ENCODE measurements around the gene MC1R. TPM values are rescaled to one million over a fixed set of nuclear protein-coding genes. Genes with fewer than 3 reads are reported as not detected.

MC1R gene
- total RNA-seq, 1 experiment from 2014 or later, result 16.9 TPM

- DNase-seq, result no peak
- no peak overlapping the region for H3K27ac Mint-ChIP-seq (ENCODE audit: unreplicated experiment)
- CTCF ChIA-PET, result no interaction called here
- no peaks in the 10 kb centered on the region for H3K4me1 Mint-ChIP-seq (ENCODE audit: low read depth, unreplicated experiment)
- H3K4me3 Mint-ChIP-seq (ENCODE audit: low read depth, unreplicated experiment), result no peak overlapping the region
- H3K9me3 Mint-ChIP-seq (ENCODE audit: low read depth, unreplicated experiment), result no peaks in the 10 kb centered on the region
- peaks cover 78% of the 10 kb centered on the region for H3K36me3 Mint-ChIP-seq (ENCODE audit: insufficient read depth, unreplicated experiment)
- H3K27me3 Mint-ChIP-seq (ENCODE audit: unreplicated experiment), result no peaks in the 10 kb centered on the region
- intact Hi-C loops (cut with micrococcal nuclease; ENCODE audit: unreplicated experiment), result no loop called here
- no TSS peak for BruUV-seq (replicated peaks)
- TF ChIP-seq CTCF (IDR thresholded peaks at IDR 0.05; ENCODE audit: unreplicated experiment), result no peak
Measured at GRCh38 chr16:89899879-89900481, 18.7 kb upstream of the MC1R start.

GRCh38 chr16:89900885-89901284 is 17.8 kb upstream of the MC1R start:
- Mint-ChIP-seq H3K9me3 (ENCODE audit: low read depth, unreplicated experiment) (no peaks in the 10 kb centered on the region), H3K27me3 (ENCODE audit: unreplicated experiment) (no peaks in the 10 kb centered on the region)
- CTCF ChIA-PET, result no interaction called here

GRCh38 chr16:89902980-89903379 is 15.7 kb upstream of the MC1R start:
- Mint-ChIP-seq H3K27ac (ENCODE audit: unreplicated experiment) (no peak overlapping the region), H3K9me3 (ENCODE audit: low read depth, unreplicated experiment) (no peaks in the 10 kb centered on the region), H3K36me3 (ENCODE audit: insufficient read depth, unreplicated experiment) (peaks cover 69% of the 10 kb centered on the region), H3K27me3 (ENCODE audit: unreplicated experiment) (no peaks in the 10 kb centered on the region), H3K4me1 (ENCODE audit: low read depth, unreplicated experiment) (no peaks in the 10 kb centered on the region), H3K4me3 (ENCODE audit: low read depth, unreplicated experiment) (no peak overlapping the region)
- intact Hi-C loops (cut with micrococcal nuclease; ENCODE audit: unreplicated experiment), result no loop called here
- no peak for TF ChIP-seq CTCF (IDR thresholded peaks at IDR 0.05; ENCODE audit: unreplicated experiment)
- no peak for DNase-seq
- CTCF ChIA-PET, result interaction anchor here (0.6 kb wide), 1 partner anchor 30 kb away, joined by 3 read pairs; the partner anchor contains the start of gene TCF25
- no TSS peak for BruUV-seq (replicated peaks)

More at GRCh38 chr16:89900885-89901284, 17.8 kb upstream of the MC1R start:
- intact Hi-C loops (cut with micrococcal nuclease; ENCODE audit: unreplicated experiment), result no loop called here
- H3K4me1 Mint-ChIP-seq (ENCODE audit: low read depth, unreplicated experiment), result no peaks in the 10 kb centered on the region
- no peak overlapping the region for H3K27ac Mint-ChIP-seq (ENCODE audit: unreplicated experiment)
- no TSS peak for BruUV-seq (replicated peaks)
- peaks cover 78% of the 10 kb centered on the region for H3K36me3 Mint-ChIP-seq (ENCODE audit: insufficient read depth, unreplicated experiment)
- TF ChIP-seq CTCF (IDR thresholded peaks at IDR 0.05; ENCODE audit: unreplicated experiment), result no peak
- no peak overlapping the region for H3K4me3 Mint-ChIP-seq (ENCODE audit: low read depth, unreplicated experiment)
- DNase-seq, result no peak

- no peaks in the 10 kb centered on the region for H3K27me3 Mint-ChIP-seq (ENCODE audit: unreplicated experiment)
- CTCF ChIA-PET, result no interaction called here
- intact Hi-C loops (cut with micrococcal nuclease; ENCODE audit: unreplicated experiment), result no loop called here
- DNase-seq, result no peak
- BruUV-seq (replicated peaks), result no TSS peak
- TF ChIP-seq CTCF (IDR thresholded peaks at IDR 0.05; ENCODE audit: unreplicated experiment), result no peak
- no peak overlapping the region for H3K4me3 Mint-ChIP-seq (ENCODE audit: low read depth, unreplicated experiment)
- no peaks in the 10 kb centered on the region for H3K9me3 Mint-ChIP-seq (ENCODE audit: low read depth, unreplicated experiment)
- H3K27ac Mint-ChIP-seq (ENCODE audit: unreplicated experiment), result no peak overlapping the region
- peaks cover 63% of the 10 kb centered on the region for H3K36me3 Mint-ChIP-seq (ENCODE audit: insufficient read depth, unreplicated experiment)
- no peaks in the 10 kb centered on the region for H3K4me1 Mint-ChIP-seq (ENCODE audit: low read depth, unreplicated experiment)
Measured at GRCh38 chr16:89903908-89904515, 14.7 kb upstream of the MC1R start.
